Loucy (cell line): ENCODE measurements around the gene ADIPOQ.

Experiments used
- CTCF ChIP-seq: fragments of 200-600 bp; sonication (generic); conservative IDR thresholded peaks from 2 replicates; pipeline ENCODE4 v1.5.1; 2014; ENCODE audit warnings: mild to moderate bottlenecking, antibody characterized with exemption, low read length
- EZH2phosphoT487 ChIP-seq: fragments of 200-600 bp; IDR thresholded peaks from 2 replicates; pipeline ENCODE4 v1.6.1; 2018; ENCODE audit warnings: antibody characterized with exemption, mild to moderate bottlenecking, moderate library complexity, borderline replicate concordance

GRCh38 chr3:186826410-186826975 lies 16.0 kb upstream of the ADIPOQ start:
- no peak for TF ChIP-seq CTCF
- no peak for TF ChIP-seq EZH2phosphoT487
